GM12878 (cell line): Measurements from ENCODE around the gene TTLL8. TPM values are rescaled to one million over a fixed set of nuclear protein-coding genes. Genes with fewer than 3 reads are reported as not detected.

Source experiments
- ATAC-seq: fragments of 200-7000 bp; cut with Tn5 transposase; 3 replicates; pipeline ENCODE4 v1.9.1; 2020; ENCODE audit warnings: mild to moderate bottlenecking, moderate library complexity
- BruUV-seq: library from RNA; stranded (reverse); fragments of 400-500 nt; replicated peaks from 2 replicates; lab custom pipeline; 2021; lab: Mats Ljungman, UMichigan
- CTCF ChIA-PET: fragments of 300-600 bp; sonication (Branson Sonifier 250); formaldehyde crosslinking; extraction: SDS; loops from one replicate; lab custom pipeline; 2021; ENCODE audit warnings: inconsistent platforms; lab: Yijun Ruan, JAX
- POLR2A ChIA-PET: fragments of 350-600 bp; formaldehyde crosslinking; extraction: SDS; loops from one replicate; lab custom pipeline; 2021; ENCODE audit warnings: inconsistent platforms; lab: Charles Lee
- RAD21 ChIA-PET: fragments of 300-600 bp; sonication (Branson Sonifier 250); formaldehyde crosslinking; loops from one replicate; lab custom pipeline; 2023; ENCODE audit warnings: antibody characterized with exemption; ENCODE audit not compliant: unreplicated experiment; lab: Charles Lee
- SMC1A ChIA-PET: fragments of 300-600 bp; sonication (Branson Sonifier 250); formaldehyde crosslinking; loops from one replicate; lab custom pipeline; 2023; ENCODE audit not compliant: unreplicated experiment, uncharacterized antibody; lab: Charles Lee
- DNase-seq: peaks from one replicate; pipeline ENCODE4 v3.0.0-alpha.2; 2011; ENCODE audit warnings: low read depth, low spot score
- FAIRE-seq: peaks from 3 replicates; lab custom pipeline; 2011; peaks lifted over from hg19 to GRCh38; lab: Jason Lieb, UNC
- H2AFZ ChIP-seq: 2 replicates; pipeline ENCODE4 v1.6.0; 2011; ENCODE audit warnings: low read depth, low read length, control low read depth; ENCODE audit not compliant: control insufficient read depth
- H3K27ac ChIP-seq: 2 replicates; pipeline ENCODE4 v1.5.1; 2011; ENCODE audit warnings: control low read depth; ENCODE audit not compliant: control insufficient read depth, insufficient read depth
- H3K27me3 ChIP-seq, 2 experiments: replicated peaks in 1 of 2; 2 replicates each; pipeline versions ENCODE4 v1.6.0 to v1.6.1; 2011; ENCODE audit warnings: low read length in 1 of 2; ENCODE audit not compliant: control insufficient read depth in 2 of 2, insufficient read depth in 2 of 2
- H3K36me3 ChIP-seq, 2 experiments: 2 replicates each; pipeline ENCODE4 v1.5.1; 2011; ENCODE audit warnings: low read length in 1 of 2; ENCODE audit not compliant: control insufficient read depth in 2 of 2, insufficient read depth in 2 of 2
- H3K4me1 ChIP-seq: 2 replicates; pipeline ENCODE4 v1.6.1; 2011; ENCODE audit warnings: mild to moderate bottlenecking, low read length, moderate library complexity, mixed read lengths; ENCODE audit not compliant: control insufficient read depth, insufficient read depth
- H3K4me2 ChIP-seq: 2 replicates; pipeline ENCODE4 v1.6.0; 2011; ENCODE audit warnings: control low read depth; ENCODE audit not compliant: control insufficient read depth, insufficient read depth
- H3K4me3 ChIP-seq: fragments of 200-600 bp; sonication (generic); 2 replicates; pipeline ENCODE4 v1.5.1; 2016
- H3K79me2 ChIP-seq: 2 replicates; pipeline ENCODE4 v1.6.0; 2011; ENCODE audit warnings: low read length; ENCODE audit not compliant: control insufficient read depth, insufficient read depth
- H3K9ac ChIP-seq: 2 replicates; pipeline ENCODE4 v1.8.0; 2011; ENCODE audit warnings: low read length, control low read depth, mixed read lengths; ENCODE audit not compliant: control insufficient read depth, insufficient read depth
- H3K9me3 ChIP-seq: replicated peaks from 3 replicates; pipeline ENCODE4 v1.5.1; 2011; ENCODE audit warnings: mild to moderate bottlenecking, low read length; ENCODE audit not compliant: control insufficient read depth, insufficient read depth
- H4K20me1 ChIP-seq: 2 replicates; pipeline ENCODE4 v1.6.0; 2011; ENCODE audit not compliant: control insufficient read depth, insufficient read depth
- ASH2L ChIP-seq: fragments of 300-600, 200-600 bp; sonication (generic); IDR thresholded peaks from 2 replicates; pipeline ENCODE4 v1.6.1; 2017; ENCODE audit warnings: low read depth, mild to moderate bottlenecking, borderline replicate concordance
- BRCA1 ChIP-seq: IDR thresholded peaks from 2 replicates; pipeline ENCODE4 v1.6.1; 2011; ENCODE audit warnings: low read depth, low read length, improper control_type of control experiment
- IKZF1 ChIP-seq: fragments of 450-650 bp; conservative IDR thresholded peaks from 2 replicates; pipeline ENCODE4 v1.6.1; 2017; ENCODE audit warnings: antibody characterized with exemption, mild to moderate bottlenecking
- KLF5 ChIP-seq: fragments of 450-650 bp; IDR thresholded peaks from 2 replicates; pipeline ENCODE4 v1.6.1; 2014; ENCODE audit warnings: mild to moderate bottlenecking; ENCODE audit not compliant: partially characterized antibody
- LARP7 ChIP-seq: fragments of 450-650 bp; IDR thresholded peaks from 2 replicates; pipeline ENCODE4 v1.6.1; 2017; ENCODE audit warnings: mild to moderate bottlenecking
- MEF2B ChIP-seq: fragments of 450-650 bp; IDR thresholded peaks from 2 replicates; pipeline ENCODE4 v1.6.1; 2018; ENCODE audit warnings: mild to moderate bottlenecking, moderate library complexity; ENCODE audit not compliant: partially characterized antibody, poor library complexity, severe bottlenecking
- TARDBP ChIP-seq: IDR thresholded peaks from 2 replicates; pipeline ENCODE4 v1.6.1; 2016; ENCODE audit warnings: borderline replicate concordance
- WGBS: methylation state at CpG from one replicate; pipeline ENCODE4 v1.1.6; 2016; ENCODE audit warnings: low lambda C conversion rate; ENCODE audit not compliant: insufficient replicate concordance, insufficient coverage; ENCODE audit errors: missing lambda C conversion rate; 5-methylcytosine and 5-hydroxymethylcytosine counted together
- in situ Hi-C: fragments of 300-500 bp; cut with MboI; formaldehyde crosslinking; loops from 9 replicates; pipeline ENCODE4 v1.14.3; 2018; ENCODE audit warnings: mixed read lengths
- intact Hi-C: fragments of 100-400 bp; cut with micrococcal nuclease; formaldehyde crosslinking; loops from one replicate; pipeline ENCODE4 v1.14.2; 2022; ENCODE audit not compliant: unreplicated experiment
- polyA plus RNA-seq, 11 experiments: library from polyadenylated mRNA; depleted of rRNA in 4 of 11; unstranded in 6 of 11; stranded (reverse) in 5 of 11; fragments of >200 nt; fragmentation: Nextera tagmentation in 4 of 11; fragmentation: Illumina TruSeq in 1 of 11; extraction: Ambion mirVana in 4 of 11; extraction: Trizol in 1 of 11; gene quantifications; 1 replicate in 1 of 11; 2 replicates in 10 of 11; pipeline versions ENCODE4 v1.2.1 to v1.2.3, GENCODE V29; 2011 to 2016; ENCODE audit warnings: inconsistent platforms in 2 of 11, missing spikeins in 2 of 11, low read depth in 1 of 11
- total RNA-seq, 4 experiments: library from RNA; depleted of rRNA in 3 of 4; stranded (reverse); fragments of >200 nt in 3 of 4; fragmentation: Illumina TruSeq in 1 of 4; extraction: Trizol in 1 of 4; gene quantifications; 2 replicates each; pipeline versions ENCODE4 v1.2.1 to v1.2.3, GENCODE V29; 2013 to 2021
- TF ChIP-seq, protein P1 (sequence below): IDR thresholded peaks from 2 replicates; pipeline ENCODE4 v1.6.1; 2012; ENCODE audit warnings: low read length, inconsistent platforms
- TF ChIP-seq, protein P2 (sequence below): fragments of 450-650 bp; IDR thresholded peaks from 2 replicates; pipeline ENCODE4 v1.6.1; 2017; ENCODE audit warnings: mild to moderate bottlenecking
- TF ChIP-seq, protein P3 (sequence below): IDR thresholded peaks from 2 replicates; pipeline ENCODE4 v1.6.1; 2012; ENCODE audit warnings: low read depth, low read length, improper control_type of control experiment

Gene TTLL8
- total and polyA plus RNA-seq, 10 of the 15 experiments (the other 5 are each of a cell fraction or from before 2014, with no cell fraction given) = not detected

DNA sequence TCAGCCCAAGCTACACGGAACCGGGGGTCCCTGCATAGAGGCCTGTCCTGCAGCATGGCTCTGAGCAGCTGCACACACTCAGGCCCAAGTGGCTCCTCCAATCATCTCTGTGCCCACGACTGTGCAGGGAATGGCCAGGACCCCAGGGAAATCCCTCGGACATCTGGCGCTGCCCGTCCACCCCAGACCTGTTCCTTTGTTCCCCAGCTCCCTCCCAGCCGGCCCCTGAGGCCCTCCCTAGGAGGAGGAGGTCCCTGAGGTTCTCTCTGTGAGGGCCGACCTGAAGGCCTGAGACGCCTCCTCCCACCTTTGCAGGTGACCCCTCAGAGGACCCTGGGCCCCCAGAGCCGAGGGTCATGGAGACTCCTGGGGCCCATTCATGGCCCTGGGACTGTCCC lies 26.0 kb upstream of the TTLL8 start (continued):
- TF ChIP-seq, protein P1, sequence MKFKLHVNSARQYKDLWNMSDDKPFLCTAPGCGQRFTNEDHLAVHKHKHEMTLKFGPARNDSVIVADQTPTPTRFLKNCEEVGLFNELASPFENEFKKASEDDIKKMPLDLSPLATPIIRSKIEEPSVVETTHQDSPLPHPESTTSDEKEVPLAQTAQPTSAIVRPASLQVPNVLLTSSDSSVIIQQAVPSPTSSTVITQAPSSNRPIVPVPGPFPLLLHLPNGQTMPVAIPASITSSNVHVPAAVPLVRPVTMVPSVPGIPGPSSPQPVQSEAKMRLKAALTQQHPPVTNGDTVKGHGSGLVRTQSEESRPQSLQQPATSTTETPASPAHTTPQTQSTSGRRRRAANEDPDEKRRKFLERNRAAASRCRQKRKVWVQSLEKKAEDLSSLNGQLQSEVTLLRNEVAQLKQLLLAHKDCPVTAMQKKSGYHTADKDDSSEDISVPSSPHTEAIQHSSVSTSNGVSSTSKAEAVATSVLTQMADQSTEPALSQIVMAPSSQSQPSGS = no peak
- no peak for TF ChIP-seq MEF2B
- no peak for TF ChIP-seq TARDBP
- TF ChIP-seq LARP7 = no peak
- TF ChIP-seq, protein P2, sequence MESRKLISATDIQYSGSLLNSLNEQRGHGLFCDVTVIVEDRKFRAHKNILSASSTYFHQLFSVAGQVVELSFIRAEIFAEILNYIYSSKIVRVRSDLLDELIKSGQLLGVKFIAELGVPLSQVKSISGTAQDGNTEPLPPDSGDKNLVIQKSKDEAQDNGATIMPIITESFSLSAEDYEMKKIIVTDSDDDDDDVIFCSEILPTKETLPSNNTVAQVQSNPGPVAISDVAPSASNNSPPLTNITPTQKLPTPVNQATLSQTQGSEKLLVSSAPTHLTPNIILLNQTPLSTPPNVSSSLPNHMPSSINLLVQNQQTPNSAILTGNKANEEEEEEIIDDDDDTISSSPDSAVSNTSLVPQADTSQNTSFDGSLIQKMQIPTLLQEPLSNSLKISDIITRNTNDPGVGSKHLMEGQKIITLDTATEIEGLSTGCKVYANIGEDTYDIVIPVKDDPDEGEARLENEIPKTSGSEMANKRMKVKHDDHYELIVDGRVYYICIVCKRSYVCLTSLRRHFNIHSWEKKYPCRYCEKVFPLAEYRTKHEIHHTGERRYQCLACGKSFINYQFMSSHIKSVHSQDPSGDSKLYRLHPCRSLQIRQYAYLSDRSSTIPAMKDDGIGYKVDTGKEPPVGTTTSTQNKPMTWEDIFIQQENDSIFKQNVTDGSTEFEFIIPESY = no peak
- no peak for TF ChIP-seq BRCA1
- TF ChIP-seq ASH2L = no peak
- no peak for TF ChIP-seq KLF5
- TF ChIP-seq, protein P3, sequence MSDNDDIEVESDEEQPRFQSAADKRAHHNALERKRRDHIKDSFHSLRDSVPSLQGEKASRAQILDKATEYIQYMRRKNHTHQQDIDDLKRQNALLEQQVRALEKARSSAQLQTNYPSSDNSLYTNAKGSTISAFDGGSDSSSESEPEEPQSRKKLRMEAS = no peak

DNA sequence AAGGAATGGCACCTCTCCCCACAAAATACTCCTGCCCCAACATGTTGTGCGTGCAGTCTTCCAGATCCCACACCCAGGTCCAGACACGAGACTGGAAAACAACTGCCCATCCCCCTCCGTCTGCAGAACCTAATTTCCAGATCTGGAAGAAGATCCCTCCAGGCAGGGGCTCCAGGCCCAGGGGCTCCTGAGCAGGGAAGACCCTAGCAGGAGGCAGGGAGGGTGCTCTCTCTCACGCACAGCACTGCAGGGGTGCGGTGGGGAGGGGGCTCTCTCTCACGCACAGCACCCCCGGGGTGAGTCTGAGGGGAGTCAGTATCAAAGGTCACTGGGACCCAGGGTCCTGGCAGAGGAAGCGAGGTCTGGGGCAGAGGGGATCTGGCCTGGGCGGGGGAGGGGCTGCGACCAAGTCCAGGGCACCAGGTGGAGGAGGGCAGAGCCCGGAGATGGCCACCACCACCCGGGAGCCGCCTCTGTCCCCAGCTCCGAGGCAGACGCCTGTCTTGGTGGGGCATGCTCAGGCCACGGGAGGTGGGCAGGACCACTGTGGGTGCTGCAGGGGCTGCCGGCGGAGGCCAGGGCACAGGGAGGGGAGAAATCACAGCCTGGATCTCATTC lies 25.5 kb upstream of the TTLL8 start:
- intact Hi-C loops = no loop called here
- no TSS peak for BruUV-seq
- no peak overlapping the region for H3K27ac ChIP-seq
- in situ Hi-C loops = no loop called here
- WGBS = 63% methylated on average over 11 of the region's 18 CpGs
- ChIA-PET SMC1A (no interaction called here), RAD21 (no interaction called here), POLR2A (no interaction called here), CTCF (no interaction called here)
- no peaks in the 10 kb centered on the region for H3K4me1 ChIP-seq
- ATAC-seq = no peak
- no peaks in the 10 kb centered on the region for H4K20me1 ChIP-seq
- DNase-seq = no peak
- no peak overlapping the region for H3K4me2 ChIP-seq
- H3K4me3 ChIP-seq = no peak overlapping the region
- H3K36me3 ChIP-seq = no peaks in the 10 kb centered on the region
- H3K79me2 ChIP-seq = no peaks in the 10 kb centered on the region
- no peak for FAIRE-seq
- no peak overlapping the region for H2AFZ ChIP-seq
- H3K9ac ChIP-seq = no peak overlapping the region
- H3K9me3 ChIP-seq = peaks cover 9% of the 10 kb centered on the region; the same call in 1 of the 3 replicates
- H3K27me3 ChIP-seq = peaks cover 1 to 2% of the 10 kb centered on the region in 2 experiments; a peak in 2 of 4 replicates
- no peak for TF ChIP-seq IKZF1
